HepG2 (cell line): ENCODE results near the gene RILP. TPM values are rescaled to one million over a fixed set of nuclear protein-coding genes. Genes with fewer than 3 reads are reported as not detected.

Experiments
- ARNTL ChIP-seq: sonication (generic); formaldehyde crosslinking; IDR thresholded peaks from 2 replicates; pipeline ENCODE4 v1.4.0; 2020; ENCODE audit warnings: mild to moderate bottlenecking, missing genetic modification reagents
- KIAA2018 ChIP-seq: sonication (generic); formaldehyde crosslinking; IDR thresholded peaks from 2 replicates; pipeline ENCODE4 v1.5.0; 2020; ENCODE audit warnings: mild to moderate bottlenecking, missing genetic modification reagents, borderline replicate concordance
- NR2F2 ChIP-seq: IDR thresholded peaks from 2 replicates; pipeline ENCODE4 v1.6.1; 2012; ENCODE audit warnings: low read depth, inconsistent platforms, borderline replicate concordance
- SIN3A ChIP-seq: IDR thresholded peaks from 2 replicates; pipeline ENCODE4 v1.6.1; 2011; ENCODE audit warnings: low read depth, mild to moderate bottlenecking, control low read depth, low read length, borderline replicate concordance
- ZNF510 ChIP-seq: sonication (generic); formaldehyde crosslinking; IDR thresholded peaks from 2 replicates; pipeline ENCODE4 v1.4.0; 2020; ENCODE audit warnings: low read depth, mild to moderate bottlenecking, missing genetic modification reagents
- ZNF549 ChIP-seq: sonication (generic); formaldehyde crosslinking; IDR thresholded peaks from 2 replicates; pipeline ENCODE4 v1.5.0; 2020; ENCODE audit warnings: missing genetic modification reagents
- ZNF737 ChIP-seq: sonication (generic); formaldehyde crosslinking; IDR thresholded peaks from 2 replicates; pipeline ENCODE4 v1.5.0; 2020; ENCODE audit warnings: missing genetic modification reagents, mild to moderate bottlenecking, borderline replicate concordance
- ZNF776 ChIP-seq: sonication (generic); formaldehyde crosslinking; IDR thresholded peaks from 2 replicates; pipeline ENCODE4 v1.4.0; 2020; ENCODE audit warnings: mild to moderate bottlenecking, missing genetic modification reagents
- ZSCAN25 ChIP-seq: sonication (generic); formaldehyde crosslinking; IDR thresholded peaks from 2 replicates; pipeline ENCODE4 v1.8.0; 2022; ENCODE audit warnings: mild to moderate bottlenecking, missing genetic modification reagents
- polyA plus RNA-seq, 8 experiments: library from polyadenylated mRNA; depleted of rRNA in 3 of 8; stranded (reverse) in 7 of 8; unstranded in 1 of 8; fragments of >200 nt; fragmentation: Illumina TruSeq in 4 of 8; extraction: Trizol in 4 of 8; gene quantifications; 2 replicates each; pipeline versions ENCODE4 v1.2.1 to v1.2.3, GENCODE V29; 2011 to 2016; ENCODE audit warnings: low read depth in 4 of 8, missing spikeins in 1 of 8, mixed read lengths in 1 of 8; ENCODE audit not compliant: insufficient read depth in 1 of 8
- total RNA-seq, 5 experiments: library from RNA; depleted of rRNA; stranded (reverse); fragments of >200 nt; fragmentation: Illumina TruSeq; extraction: Trizol; gene quantifications; 2 replicates each; pipeline ENCODE4 v1.2.3, GENCODE V29; 2016; ENCODE audit warnings: low read depth in 1 of 5
- TF ChIP-seq, protein P1 (sequence below): sonication (generic); formaldehyde crosslinking; IDR thresholded peaks from 2 replicates; pipeline ENCODE4 v1.4.0; 2020; ENCODE audit warnings: mild to moderate bottlenecking, low read depth, missing genetic modification reagents
- TF ChIP-seq, protein P2 (sequence below): sonication (generic); formaldehyde crosslinking; IDR thresholded peaks from 2 replicates; pipeline ENCODE4 v1.4.0; 2020; ENCODE audit warnings: missing genetic modification reagents
- TF ChIP-seq, protein P3 (sequence below): sonication (generic); formaldehyde crosslinking; IDR thresholded peaks from 2 replicates; pipeline ENCODE4 v1.4.0; 2020; ENCODE audit warnings: missing genetic modification reagents

Gene RILP
- total and polyA plus RNA-seq, 2 of the 13 experiments (the other 11 are each of a cell fraction or from before 2014, with no cell fraction given) = 6.6 to 8.1 TPM

- TF ChIP-seq ZNF549 (CRISPR knock-in tag) (no peak), ZNF510 (CRISPR knock-in tag) (peak; percentile 25; the same call in 1 of the 2 replicates), ZSCAN25 (CRISPR knock-in tag) (no peak), ARNTL (0 out of 2 replicates have a peak, but pooled peaks have one; percentile 41), SIN3A (no peak), ZNF737 (CRISPR knock-in tag) (no peak), NR2F2 (no peak), ZNF776 (no peak), KIAA2018 (CRISPR knock-in tag) (no peak)
- TF ChIP-seq, protein P1, sequence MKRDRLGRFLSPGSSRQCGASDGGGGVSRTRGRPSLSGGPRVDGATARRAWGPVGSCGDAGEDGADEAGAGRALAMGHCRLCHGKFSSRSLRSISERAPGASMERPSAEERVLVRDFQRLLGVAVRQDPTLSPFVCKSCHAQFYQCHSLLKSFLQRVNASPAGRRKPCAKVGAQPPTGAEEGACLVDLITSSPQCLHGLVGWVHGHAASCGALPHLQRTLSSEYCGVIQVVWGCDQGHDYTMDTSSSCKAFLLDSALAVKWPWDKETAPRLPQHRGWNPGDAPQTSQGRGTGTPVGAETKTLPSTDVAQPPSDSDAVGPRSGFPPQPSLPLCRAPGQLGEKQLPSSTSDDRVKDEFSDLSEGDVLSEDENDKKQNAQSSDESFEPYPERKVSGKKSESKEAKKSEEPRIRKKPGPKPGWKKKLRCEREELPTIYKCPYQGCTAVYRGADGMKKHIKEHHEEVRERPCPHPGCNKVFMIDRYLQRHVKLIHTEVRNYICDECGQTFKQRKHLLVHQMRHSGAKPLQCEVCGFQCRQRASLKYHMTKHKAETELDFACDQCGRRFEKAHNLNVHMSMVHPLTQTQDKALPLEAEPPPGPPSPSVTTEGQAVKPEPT = peak; percentile 39; the same call in 1 of the 2 replicates
- TF ChIP-seq, protein P2, sequence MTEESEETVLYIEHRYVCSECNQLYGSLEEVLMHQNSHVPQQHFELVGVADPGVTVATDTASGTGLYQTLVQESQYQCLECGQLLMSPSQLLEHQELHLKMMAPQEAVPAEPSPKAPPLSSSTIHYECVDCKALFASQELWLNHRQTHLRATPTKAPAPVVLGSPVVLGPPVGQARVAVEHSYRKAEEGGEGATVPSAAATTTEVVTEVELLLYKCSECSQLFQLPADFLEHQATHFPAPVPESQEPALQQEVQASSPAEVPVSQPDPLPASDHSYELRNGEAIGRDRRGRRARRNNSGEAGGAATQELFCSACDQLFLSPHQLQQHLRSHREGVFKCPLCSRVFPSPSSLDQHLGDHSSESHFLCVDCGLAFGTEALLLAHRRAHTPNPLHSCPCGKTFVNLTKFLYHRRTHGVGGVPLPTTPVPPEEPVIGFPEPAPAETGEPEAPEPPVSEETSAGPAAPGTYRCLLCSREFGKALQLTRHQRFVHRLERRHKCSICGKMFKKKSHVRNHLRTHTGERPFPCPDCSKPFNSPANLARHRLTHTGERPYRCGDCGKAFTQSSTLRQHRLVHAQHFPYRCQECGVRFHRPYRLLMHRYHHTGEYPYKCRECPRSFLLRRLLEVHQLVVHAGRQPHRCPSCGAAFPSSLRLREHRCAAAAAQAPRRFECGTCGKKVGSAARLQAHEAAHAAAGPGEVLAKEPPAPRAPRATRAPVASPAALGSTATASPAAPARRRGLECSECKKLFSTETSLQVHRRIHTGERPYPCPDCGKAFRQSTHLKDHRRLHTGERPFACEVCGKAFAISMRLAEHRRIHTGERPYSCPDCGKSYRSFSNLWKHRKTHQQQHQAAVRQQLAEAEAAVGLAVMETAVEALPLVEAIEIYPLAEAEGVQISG (CRISPR knock-in tag) = peak; percentile 58; the same call in 1 of the 2 replicates
- TF ChIP-seq, protein P3, sequence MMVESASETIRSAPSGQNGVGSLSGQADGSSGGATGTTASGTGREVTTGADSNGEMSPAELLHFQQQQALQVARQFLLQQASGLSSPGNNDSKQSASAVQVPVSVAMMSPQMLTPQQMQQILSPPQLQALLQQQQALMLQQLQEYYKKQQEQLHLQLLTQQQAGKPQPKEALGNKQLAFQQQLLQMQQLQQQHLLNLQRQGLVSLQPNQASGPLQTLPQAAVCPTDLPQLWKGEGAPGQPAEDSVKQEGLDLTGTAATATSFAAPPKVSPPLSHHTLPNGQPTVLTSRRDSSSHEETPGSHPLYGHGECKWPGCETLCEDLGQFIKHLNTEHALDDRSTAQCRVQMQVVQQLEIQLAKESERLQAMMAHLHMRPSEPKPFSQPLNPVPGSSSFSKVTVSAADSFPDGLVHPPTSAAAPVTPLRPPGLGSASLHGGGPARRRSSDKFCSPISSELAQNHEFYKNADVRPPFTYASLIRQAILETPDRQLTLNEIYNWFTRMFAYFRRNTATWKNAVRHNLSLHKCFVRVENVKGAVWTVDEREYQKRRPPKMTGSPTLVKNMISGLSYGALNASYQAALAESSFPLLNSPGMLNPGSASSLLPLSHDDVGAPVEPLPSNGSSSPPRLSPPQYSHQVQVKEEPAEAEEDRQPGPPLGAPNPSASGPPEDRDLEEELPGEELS (CRISPR knock-in tag) = peak; percentile 41; the same call in 1 of the 2 replicates
Measured at GRCh38 chr17:1649844-1650501, at the start of gene RILP (continued).
